HG03558 (cell line): ENCODE measurements around the gene PPP2R5A.
"Not testable (repeated sequence)": the region's sequence is repeated elsewhere in the genome, so short reads cannot be mapped to it uniquely, and the experiment has no call there.

Source experiments
- ATAC-seq: cut with Tn5 transposase; IDR thresholded peaks from one replicate; pipeline ENCODE4 v1.9.1; 2021; ENCODE audit warnings: moderate number of reproducible peaks; ENCODE audit not compliant: unreplicated experiment; ENCODE audit errors: extremely low read depth

Gene PPP2R5A

GRCh38 chr1:212267017-212267416, 18.2 kb upstream of the PPP2R5A start:
- no peak for ATAC-seq

DNA sequence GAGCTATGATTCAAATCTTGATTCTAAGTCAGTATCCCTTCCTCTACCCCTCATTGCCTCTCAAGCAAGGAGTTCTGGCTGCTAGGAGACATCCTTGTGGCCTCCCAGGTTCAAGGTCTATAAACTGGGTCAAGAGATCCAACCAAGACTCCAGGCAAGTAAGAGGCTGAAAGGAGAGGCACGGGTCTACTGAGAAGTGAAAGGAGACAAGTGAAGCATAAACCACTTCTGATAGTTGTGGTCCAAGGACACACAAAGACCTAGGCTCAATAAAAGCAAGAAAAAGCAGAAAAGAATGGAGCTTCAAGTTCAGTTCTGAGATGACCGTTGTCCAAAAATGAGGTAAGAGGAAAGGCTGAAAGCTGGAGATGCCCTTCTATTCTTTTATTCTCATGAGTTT, 17.8 kb upstream of the PPP2R5A start:
- ATAC-seq = no peak

DNA sequence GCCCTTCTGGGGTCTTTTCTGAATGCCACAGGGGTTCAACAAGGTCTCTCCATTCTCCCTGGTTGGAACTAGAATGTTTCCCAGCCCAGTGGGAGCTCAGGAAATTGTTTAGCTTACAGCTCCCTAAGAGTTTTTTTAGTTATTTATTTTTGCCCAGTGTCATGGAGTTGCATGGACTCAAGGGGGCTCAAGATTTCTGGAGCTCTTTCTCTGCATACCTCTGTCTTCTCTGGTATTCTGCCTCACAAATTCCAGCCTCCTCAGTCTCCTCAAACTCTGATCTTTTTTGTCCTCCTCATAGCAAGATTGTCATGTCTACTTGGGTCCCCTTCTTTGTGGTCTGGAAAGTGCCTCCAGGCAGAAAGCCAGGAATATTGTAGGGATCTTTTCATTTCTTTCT, 15.9 kb upstream of the PPP2R5A start:
- no peak for ATAC-seq

- ATAC-seq = no peak
Measured at GRCh38 chr1:212270564-212270963, 14.6 kb upstream of the PPP2R5A start.

DNA sequence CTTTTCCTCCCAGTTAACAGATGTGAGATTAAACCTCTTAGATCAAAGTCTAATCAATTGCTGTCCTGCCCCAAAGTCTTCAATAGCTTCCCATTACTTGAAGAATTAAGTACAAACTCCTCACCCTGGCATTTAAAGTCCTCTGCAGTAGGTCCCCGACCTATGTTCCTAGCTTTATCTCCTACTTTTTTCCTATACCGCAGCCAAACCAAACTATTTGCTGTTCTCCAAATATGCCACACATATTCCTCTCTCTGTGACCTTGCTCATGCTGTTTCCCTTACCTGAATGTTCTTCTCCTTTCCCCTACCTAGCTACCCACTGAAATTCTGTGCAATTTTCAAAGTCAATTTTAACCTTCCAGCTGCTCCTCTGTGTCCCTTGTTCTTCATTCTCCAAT, 14.0 kb upstream of the PPP2R5A start:
- ATAC-seq = no peak

- no peak for ATAC-seq
Measured at GRCh38 chr1:212271823-212272485, 13.3 kb upstream of the PPP2R5A start.

- no peak for ATAC-seq
Measured at GRCh38 chr1:212281590-212281989, 3.6 kb upstream of the PPP2R5A start.

- ATAC-seq = no peak
Measured at GRCh38 chr1:212283741-212284140, 1.5 kb upstream of the PPP2R5A start.

DNA sequence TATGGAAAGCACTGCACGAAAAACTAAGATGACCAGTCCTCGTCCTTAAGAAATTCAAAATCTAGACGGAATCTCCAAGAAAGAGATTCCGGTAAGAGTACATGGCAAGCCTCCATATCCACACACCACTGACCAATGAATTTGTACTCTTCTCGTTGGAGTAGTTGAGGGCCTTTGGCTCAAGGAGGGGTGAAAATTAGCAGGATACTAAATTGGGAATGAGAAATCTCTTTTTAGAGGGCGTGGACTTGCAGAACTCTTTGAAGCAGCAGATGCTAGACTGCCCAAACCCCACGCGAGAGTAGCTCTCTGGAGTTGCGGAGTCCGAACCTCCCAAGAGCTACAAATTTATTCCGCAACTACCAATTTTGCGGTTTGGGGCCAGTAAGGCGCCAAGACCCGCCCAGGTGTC, 872 bp upstream of the PPP2R5A start:
- no peak for ATAC-seq

DNA sequence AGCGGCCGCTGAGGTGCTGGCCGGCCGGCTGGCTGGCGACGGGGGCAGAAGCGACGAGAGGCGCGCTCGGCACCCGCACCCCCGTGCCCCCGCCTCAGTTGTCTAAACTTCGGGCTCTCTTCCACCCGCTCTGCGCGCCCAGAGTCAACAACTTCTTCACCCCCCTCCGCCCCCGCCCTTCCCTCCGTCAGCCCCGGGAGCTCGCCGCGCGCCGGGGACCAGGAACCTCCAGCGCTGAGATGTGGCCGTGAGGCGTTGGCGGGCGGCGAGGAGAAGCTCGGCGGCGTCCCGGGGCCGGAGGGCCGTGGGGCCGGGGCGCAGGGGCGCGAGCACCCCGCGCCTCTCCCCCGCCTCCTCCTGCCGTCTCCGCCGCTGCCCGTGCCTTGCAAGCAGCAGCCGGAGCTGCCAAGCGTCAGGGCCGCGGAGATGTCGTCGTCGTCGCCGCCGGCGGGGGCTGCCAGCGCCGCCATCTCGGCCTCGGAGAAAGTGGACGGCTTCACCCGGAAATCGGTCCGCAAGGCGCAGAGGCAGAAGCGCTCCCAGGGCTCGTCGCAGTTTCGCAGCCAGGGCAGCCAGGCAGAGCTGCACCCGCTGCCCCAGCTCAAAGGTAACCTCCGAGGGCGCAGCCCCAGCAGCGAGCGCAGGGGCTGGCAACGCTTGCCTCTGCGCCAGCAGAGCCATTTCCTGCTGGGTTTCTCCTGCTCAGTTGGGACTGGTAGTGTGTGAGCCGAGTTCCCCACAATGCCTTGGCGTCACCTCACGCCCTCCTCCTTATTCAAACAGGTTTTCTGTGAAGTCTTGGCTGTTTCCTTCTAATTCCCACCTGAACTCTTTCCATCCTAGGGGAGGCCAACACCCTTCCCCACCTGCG, 710 bp downstream of the PPP2R5A start:
- no peak for ATAC-seq

DNA sequence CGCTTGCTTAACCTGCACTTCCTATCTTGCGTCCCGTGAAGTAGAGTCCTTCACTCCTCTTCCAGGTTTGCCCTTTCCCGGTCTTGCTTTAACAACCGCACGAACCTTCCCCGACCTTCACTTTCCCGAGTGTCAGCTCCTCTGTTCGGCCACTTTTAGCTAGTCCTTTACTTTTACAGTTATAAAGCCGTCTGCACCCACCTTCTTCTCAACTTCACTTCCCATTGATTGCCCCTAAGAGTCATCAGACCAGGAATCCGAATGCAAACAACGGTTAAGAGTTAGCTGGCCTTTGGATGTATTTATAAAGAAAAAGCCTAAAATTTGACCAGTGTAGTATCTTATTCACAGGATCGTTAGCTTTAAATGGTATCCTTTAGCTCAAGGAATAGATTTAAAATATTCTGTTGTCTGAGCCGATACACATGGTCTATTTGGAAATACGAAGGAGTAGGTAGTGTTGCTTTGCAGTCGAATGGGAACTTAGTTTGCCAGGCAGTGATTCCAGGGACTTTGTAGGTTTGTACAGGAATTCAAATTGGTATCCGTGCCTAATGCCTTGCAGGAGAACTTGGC, 1.4 kb downstream of the PPP2R5A start:
- no peak for ATAC-seq

DNA sequence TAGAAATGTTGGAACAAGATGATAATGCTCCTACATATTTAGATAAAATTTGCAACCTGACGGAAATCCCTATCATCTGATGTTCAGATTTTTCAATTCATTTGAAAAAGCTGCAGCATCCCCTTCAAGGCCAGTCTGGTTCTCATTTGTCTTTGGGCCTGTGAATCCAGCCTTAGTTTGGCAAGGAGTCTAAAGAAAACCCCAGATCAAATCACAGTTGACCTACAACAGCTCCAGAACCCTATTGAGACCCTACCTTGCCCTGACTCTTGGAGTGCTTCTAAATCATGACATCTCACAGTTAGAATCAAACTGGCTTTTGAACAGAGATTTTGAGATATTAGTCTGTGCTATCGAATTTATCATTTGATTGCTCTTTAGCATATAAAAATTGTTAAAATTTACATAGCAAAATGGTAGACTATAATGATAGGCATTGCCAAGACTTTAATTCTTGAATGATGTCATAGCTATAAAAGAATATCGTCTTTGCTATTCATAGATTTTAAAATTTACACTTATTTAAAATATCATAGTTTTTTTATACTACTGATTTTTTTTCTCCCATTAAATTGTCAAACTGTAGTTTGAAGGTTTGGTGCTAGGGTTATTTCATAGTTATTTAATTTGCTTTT, 2.2 kb downstream of the PPP2R5A start:
- ATAC-seq = no peak

DNA sequence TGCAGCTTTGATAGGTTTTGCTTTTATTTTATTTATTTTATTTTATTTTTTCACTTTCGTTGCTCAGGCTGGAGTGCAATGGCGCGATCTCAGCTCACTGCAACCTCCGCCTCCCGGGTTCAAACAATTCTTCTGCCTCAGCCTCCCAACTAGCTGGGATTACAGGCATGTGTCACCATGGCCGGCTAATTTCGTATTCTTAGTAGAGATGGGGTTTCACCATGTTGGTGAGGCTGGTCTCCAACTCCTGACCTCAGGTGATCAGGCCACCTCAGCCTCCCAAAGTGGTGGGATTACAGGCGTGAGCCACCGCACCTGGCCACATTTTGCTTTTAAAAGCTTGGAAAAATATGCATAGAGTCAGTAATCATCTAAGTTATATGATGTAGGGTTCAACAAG, 2.8 kb downstream of the PPP2R5A start:
- ATAC-seq = not testable (repeated sequence)

DNA sequence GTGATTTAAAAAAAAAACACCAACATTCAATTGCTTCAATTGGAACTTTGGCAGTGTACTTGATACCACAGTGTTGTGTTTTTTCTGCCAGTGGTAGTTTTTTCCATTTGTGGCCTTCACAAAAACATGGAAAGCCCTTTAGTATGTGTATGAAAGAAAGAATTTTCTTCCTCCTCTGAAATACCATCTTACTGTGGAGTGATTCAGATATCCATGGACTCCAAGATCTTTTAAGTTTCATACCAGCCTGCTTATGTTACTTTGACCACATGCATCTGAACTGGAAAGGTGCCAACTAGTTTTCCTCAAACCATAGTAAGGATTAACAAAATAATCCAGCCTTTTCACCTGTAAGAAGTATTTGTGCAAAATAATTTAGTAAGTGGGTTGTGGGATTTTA, 3.4 kb downstream of the PPP2R5A start:
- no peak for ATAC-seq

- no peak for ATAC-seq
Measured at GRCh38 chr1:212289262-212290077, 4.3 kb downstream of the PPP2R5A start.

GRCh38 chr1:212290608-212291007, 5.4 kb downstream of the PPP2R5A start:
- ATAC-seq = no peak

GRCh38 chr1:212291505-212292134, 6.4 kb downstream of the PPP2R5A start:
- ATAC-seq = peak; percentile 50

- no peak for ATAC-seq
Measured at GRCh38 chr1:212292250-212293105, 7.3 kb downstream of the PPP2R5A start.

GRCh38 chr1:212293579-212293978, 8.4 kb downstream of the PPP2R5A start:
- ATAC-seq = no peak
